Kidney (tissue), 14 donors: ENCODE measurements around the gene FAM53A. TPM values are rescaled to one million over a fixed set of nuclear protein-coding genes. Genes with fewer than 3 reads are reported as not detected.

Experiments used
- DNase-seq, 5 donors: peaks; one replicate each; pipeline ENCODE4 v3.0.0-alpha.2; 2013 to 2020
- FAIRE-seq: peaks from 2 replicates; lab custom pipeline; 2012; peaks lifted over from hg19 to GRCh38; lab: Jason Lieb, UNC
- H3K27ac ChIP-seq, 2 donors: one replicate each; pipeline ENCODE4 v1.7.0; 2013; ENCODE audit warnings: low read depth in 2 of 2, low read length in 2 of 2, inconsistent platforms in 1 of 2
- H3K27me3 ChIP-seq: one replicate; pipeline ENCODE4 v1.7.1; 2013; ENCODE audit warnings: low read length, inconsistent platforms; ENCODE audit not compliant: control insufficient read depth, insufficient read depth
- H3K36me3 ChIP-seq, 3 donors: one replicate each; pipeline versions ENCODE4 v1.7.0 to v1.7.1; 2013; ENCODE audit warnings: low read length in 3 of 3, control low read depth in 1 of 3, inconsistent platforms in 1 of 3; ENCODE audit not compliant: insufficient read depth in 3 of 3, control insufficient read depth in 2 of 3
- H3K4me1 ChIP-seq, 3 donors: one replicate each; pipeline versions ENCODE4 v1.7.0 to v1.7.1; 2013; ENCODE audit warnings: low read length in 3 of 3, inconsistent platforms in 1 of 3, low read depth in 1 of 3; ENCODE audit not compliant: control insufficient read depth in 2 of 3, insufficient read depth in 2 of 3
- H3K4me3 ChIP-seq, 3 donors: one replicate each; pipeline versions ENCODE4 v1.7.0 to v1.8.1; 2013; ENCODE audit warnings: low read length in 3 of 3, control low read depth in 1 of 3, inconsistent platforms in 1 of 3
- H3K9ac ChIP-seq, 3 donors: one replicate each; pipeline versions ENCODE4 v1.7.0 to v1.7.1; 2013; ENCODE audit warnings: low read length in 3 of 3, control low read depth in 1 of 3, inconsistent platforms in 1 of 3
- H3K9me3 ChIP-seq, 3 donors: one replicate each; pipeline versions ENCODE4 v1.7.0 to v1.7.1; 2013; ENCODE audit warnings: low read length in 3 of 3, control low read depth in 1 of 3, inconsistent platforms in 1 of 3; ENCODE audit not compliant: control insufficient read depth in 2 of 3, insufficient read depth in 1 of 3
- intact Hi-C: fragments of 100-400 bp; cut with DNase I; formaldehyde crosslinking; loops from one replicate; pipeline ENCODE4 v1.11.1; 2022
- polyA plus RNA-seq: library from polyadenylated mRNA; stranded (reverse); fragments of 350-450 nt; fragmentation: Illumina TruSeq; extraction: RNeasy Lipid Tissue Mini Kit (QIAGEN cat#74804); gene quantifications from one replicate; pipeline ENCODE4 v1.2.3, GENCODE V29; 2014; ENCODE audit warnings: low read depth, low replicate concordance; ENCODE audit not compliant: insufficient read depth
- total RNA-seq: library from RNA; stranded (reverse); fragmentation: NEBNext Ultra II Directional; extraction: Animal tissue kit (Norgen Biotek cat#: 25700); gene quantifications from one replicate; pipeline ENCODE4 v1.2.1, GENCODE V29; 2021
- TF ChIP-seq, protein P1 (sequence below): IDR thresholded peaks from 3 replicates; pipeline ENCODE4 v1.5.1; 2012; ENCODE audit warnings: mild to moderate bottlenecking, moderate library complexity, borderline replicate concordance; ENCODE audit not compliant: insufficient read depth; ENCODE audit errors: extremely low read depth
- donor health status: control.
- donor health status: control.
- donor health status: control.
- donor health status: control.
- donor health status: control.
- donor health status: DM: yes; HTN: yes; CAD: no.
- donor health status: Normal renal cell carcinoma (clear cell type).

Gene FAM53A
- total and polyA plus RNA-seq, 2 donors from 2014 or later, result 1.2 to 2.9 TPM

DNA sequence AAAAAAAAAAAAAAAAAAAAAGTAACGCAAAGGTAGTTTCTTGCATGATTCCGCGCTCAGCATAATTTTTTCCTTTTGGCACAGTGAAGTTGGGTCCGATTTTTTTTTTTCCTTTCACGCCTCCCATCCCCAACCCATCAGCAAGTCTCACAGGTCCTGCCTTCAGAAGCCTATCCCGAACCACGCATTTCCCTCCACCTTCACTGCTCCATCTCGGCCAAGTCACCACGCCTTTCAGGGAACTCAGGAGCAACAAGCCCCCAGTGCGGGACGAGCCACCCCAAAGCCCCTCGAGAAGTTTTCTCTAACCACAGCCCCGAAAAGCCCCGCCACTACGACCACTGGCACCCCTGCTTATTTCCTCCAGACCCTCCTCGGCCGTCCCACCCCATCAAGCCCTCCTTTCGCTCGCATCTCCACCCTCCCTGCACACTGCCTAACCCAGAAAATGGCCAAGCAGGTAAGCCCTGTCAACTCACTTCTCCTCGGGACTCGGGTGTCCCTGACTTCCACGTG, 27.0 kb upstream of the FAM53A start:
- TF ChIP-seq, protein P1, sequence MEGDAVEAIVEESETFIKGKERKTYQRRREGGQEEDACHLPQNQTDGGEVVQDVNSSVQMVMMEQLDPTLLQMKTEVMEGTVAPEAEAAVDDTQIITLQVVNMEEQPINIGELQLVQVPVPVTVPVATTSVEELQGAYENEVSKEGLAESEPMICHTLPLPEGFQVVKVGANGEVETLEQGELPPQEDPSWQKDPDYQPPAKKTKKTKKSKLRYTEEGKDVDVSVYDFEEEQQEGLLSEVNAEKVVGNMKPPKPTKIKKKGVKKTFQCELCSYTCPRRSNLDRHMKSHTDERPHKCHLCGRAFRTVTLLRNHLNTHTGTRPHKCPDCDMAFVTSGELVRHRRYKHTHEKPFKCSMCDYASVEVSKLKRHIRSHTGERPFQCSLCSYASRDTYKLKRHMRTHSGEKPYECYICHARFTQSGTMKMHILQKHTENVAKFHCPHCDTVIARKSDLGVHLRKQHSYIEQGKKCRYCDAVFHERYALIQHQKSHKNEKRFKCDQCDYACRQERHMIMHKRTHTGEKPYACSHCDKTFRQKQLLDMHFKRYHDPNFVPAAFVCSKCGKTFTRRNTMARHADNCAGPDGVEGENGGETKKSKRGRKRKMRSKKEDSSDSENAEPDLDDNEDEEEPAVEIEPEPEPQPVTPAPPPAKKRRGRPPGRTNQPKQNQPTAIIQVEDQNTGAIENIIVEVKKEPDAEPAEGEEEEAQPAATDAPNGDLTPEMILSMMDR, result no peak
- Histone ChIP-seq H3K36me3 (peaks cover 0 to 3% (median 2%) of the 10 kb centered on the region in 3 donors), H3K9me3 (no peaks in the 10 kb centered on the region), H3K4me1 (peaks cover 0 to 17% (median 0%) of the 10 kb centered on the region in 3 donors), H3K27ac (peak overlapping the region; percentile 88 to 98), H3K4me3 (peak overlapping the region; percentile 68 to 76 (median 72)), H3K9ac (peak overlapping the region; percentile 50 to 81 (median 52)), H3K27me3 (no peaks in the 10 kb centered on the region)
- FAIRE-seq (no peak), DNase-seq (peak in 2 of 5 donors; percentile 58 to 84)
- intact Hi-C loops, result no loop called here

DNA sequence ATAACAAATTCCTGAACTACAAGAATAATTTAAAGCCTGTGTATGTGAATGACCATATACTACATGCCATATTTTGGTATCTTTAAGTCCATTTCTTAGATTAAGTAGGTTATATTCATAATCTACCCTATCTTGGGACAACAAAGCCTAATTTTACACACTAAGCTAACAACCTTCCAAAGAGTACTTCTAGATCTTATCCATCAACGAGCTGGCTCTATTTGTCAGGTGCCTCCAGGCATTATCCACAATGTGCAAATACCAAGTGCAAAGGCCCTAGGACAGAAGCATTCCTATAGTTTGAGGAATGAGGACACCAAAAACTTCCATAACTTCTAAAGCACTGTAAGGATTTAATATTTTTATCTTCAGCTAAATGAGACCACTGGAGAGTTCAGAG, 24.5 kb upstream of the FAM53A start:
- H3K36me3 ChIP-seq, result peaks cover 0 to 8% (median 3%) of the 10 kb centered on the region in 3 donors
- DNase-seq (no peak), FAIRE-seq (no peak)
- H3K4me3 ChIP-seq, result no peak overlapping the region
- H3K9me3 ChIP-seq, result no peaks in the 10 kb centered on the region
- H3K9ac ChIP-seq, result no peak overlapping the region
- intact Hi-C loops, result no loop called here
- peaks cover 0 to 17% (median 0%) of the 10 kb centered on the region in 3 donors for H3K4me1 ChIP-seq
- no peaks in the 10 kb centered on the region for H3K27me3 ChIP-seq
- TF ChIP-seq, protein P1, result no peak
- H3K27ac ChIP-seq, result no peak overlapping the region

DNA sequence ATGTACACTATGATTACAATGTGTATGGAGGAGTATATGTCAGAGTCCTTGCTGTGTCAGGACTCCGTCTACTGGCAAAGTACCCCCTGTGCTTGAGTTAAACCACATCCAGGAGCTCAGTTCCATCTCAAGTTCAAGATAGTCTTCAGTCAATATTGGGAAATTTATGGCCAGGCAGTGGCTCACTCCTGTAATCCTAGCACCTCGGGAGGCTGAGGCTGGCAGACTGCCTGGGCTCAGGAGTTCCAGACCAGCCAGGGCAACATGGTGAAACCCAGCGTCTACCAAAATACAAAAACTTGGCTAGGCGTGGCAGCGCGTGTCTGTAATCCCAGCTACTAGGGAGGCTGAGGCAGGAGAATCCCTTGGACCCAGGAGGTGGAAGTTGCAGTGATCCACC, 22.2 kb upstream of the FAM53A start:
- no peak overlapping the region for H3K27ac ChIP-seq
- H3K9ac ChIP-seq, result no peak overlapping the region
- H3K27me3 ChIP-seq, result no peaks in the 10 kb centered on the region
- no peak for FAIRE-seq
- H3K4me3 ChIP-seq, result no peak overlapping the region
- intact Hi-C loops, result no loop called here
- H3K36me3 ChIP-seq, result peaks cover 2 to 23% (median 10%) of the 10 kb centered on the region in 3 donors
- no peaks in the 10 kb centered on the region for H3K9me3 ChIP-seq
- H3K4me1 ChIP-seq, result peaks cover 0 to 10% (median 0%) of the 10 kb centered on the region in 3 donors
- no peak for DNase-seq
- TF ChIP-seq, protein P1, result no peak

DNA sequence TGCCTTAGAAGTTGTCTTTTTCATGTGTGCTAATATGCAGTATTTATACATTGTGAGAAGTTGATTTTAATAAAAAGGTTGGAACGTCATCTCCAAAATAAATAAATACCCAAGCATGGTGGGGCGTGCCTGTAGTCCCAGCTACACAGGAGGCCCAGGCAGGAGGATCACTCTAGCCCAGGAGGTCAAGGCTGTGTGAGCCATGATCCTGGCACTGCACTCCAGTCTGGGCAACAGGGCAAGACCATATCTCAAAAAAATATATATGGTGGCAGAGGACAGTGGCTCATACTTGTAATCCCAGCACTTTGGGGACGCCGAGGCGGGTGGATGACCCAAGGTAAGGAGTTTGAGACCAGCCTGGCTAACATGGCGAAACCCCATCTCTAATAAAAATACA, 21.6 kb upstream of the FAM53A start:
- intact Hi-C loops, result no loop called here
- Histone ChIP-seq H3K36me3 (peaks cover 2 to 23% (median 10%) of the 10 kb centered on the region in 3 donors), H3K4me1 (peaks cover 0 to 6% (median 0%) of the 10 kb centered on the region in 3 donors), H3K9me3 (no peaks in the 10 kb centered on the region), H3K4me3 (no peak overlapping the region), H3K27me3 (no peaks in the 10 kb centered on the region), H3K9ac (no peak overlapping the region), H3K27ac (no peak overlapping the region)
- TF ChIP-seq, protein P1, result no peak
- no peak for FAIRE-seq
- DNase-seq, result no peak
